Neural cell (in vitro differentiated cells): ENCODE results near the gene HAUS6.

Source experiments
- EZH2 ChIP-seq: fragments of 200-600, 300-800 bp; shearing (Covaris generic), sonication (generic); IDR thresholded peaks from 2 replicates; pipeline ENCODE4 v1.6.1; 2014; ENCODE audit warnings: antibody characterized with exemption, low read length, borderline replicate concordance, mild to moderate bottlenecking; ENCODE audit not compliant: insufficient read depth, poor library complexity, severe bottlenecking
- SMC3 ChIP-seq: fragments of 450-650 bp; conservative IDR thresholded peaks from 2 replicates; pipeline ENCODE4 v1.6.1; 2014; ENCODE audit warnings: antibody characterized with exemption, mild to moderate bottlenecking, moderate library complexity; ENCODE audit not compliant: poor library complexity

DNA sequence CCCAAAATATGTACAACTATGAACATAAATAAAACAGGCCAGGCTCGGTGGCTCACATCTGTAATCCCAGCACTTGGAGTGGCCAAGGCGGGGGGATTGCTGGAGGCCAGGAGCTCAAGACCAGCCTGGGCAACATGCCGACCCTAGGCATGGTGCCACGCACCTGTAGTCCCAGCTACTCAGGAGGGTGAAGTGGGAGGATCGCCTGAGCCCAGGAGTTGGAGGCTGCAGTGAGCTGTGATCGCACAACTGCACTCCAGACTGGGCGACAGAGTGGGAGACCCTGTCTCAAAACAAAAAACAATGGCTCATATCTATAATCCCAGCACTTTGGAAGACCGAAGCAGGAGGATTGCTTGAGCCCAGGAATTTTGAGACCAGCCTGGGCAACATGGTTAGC is 1.5 kb downstream of the HAUS6 start:
- no peak for TF ChIP-seq EZH2
- no peak for TF ChIP-seq SMC3
